Caco-2 (cell line): Measurements from ENCODE around the gene LRIF1. TPM values are rescaled to one million over a fixed set of nuclear protein-coding genes. Genes with fewer than 3 reads are reported as not detected.

Experiments used
- BruUV-seq: library from RNA; stranded (reverse); fragments of 400-500 nt; replicated peaks from 2 replicates; lab custom pipeline; 2021; lab: Mats Ljungman, UMichigan
- CTCF ChIA-PET: fragments of 300-600 bp; sonication (Branson Sonifier 250); formaldehyde crosslinking; loops from one replicate; lab custom pipeline; 2022; ENCODE audit warnings: antibody characterized with exemption; lab: Charles Lee
- POLR2A ChIA-PET: fragments of 300-600 bp; sonication (Branson Sonifier 250); formaldehyde crosslinking; loops from one replicate; lab custom pipeline; 2022; ENCODE audit warnings: antibody characterized with exemption; lab: Charles Lee
- DNase-seq, 2 experiments: peaks; one replicate each; pipeline versions ENCODE4 v3.0.0 to v3.0.0-alpha.2; 2020 to 2022
- H3K27me3 ChIP-seq: replicated peaks from 2 replicates; pipeline ENCODE4 v1.6.0; 2011; ENCODE audit warnings: low read length; ENCODE audit not compliant: control insufficient read depth, insufficient read depth
- H3K36me3 ChIP-seq: 2 replicates; pipeline ENCODE4 v1.5.1; 2011; ENCODE audit warnings: low read length; ENCODE audit not compliant: control insufficient read depth, insufficient read depth
- H3K4me1 ChIP-seq: fragments of 250-450 bp; sonication (Bioruptor Pico); 2 replicates; pipeline ENCODE4 v1.5.1; 2020; ENCODE audit warnings: mild to moderate bottlenecking
- H3K4me3 ChIP-seq: 2 replicates; pipeline ENCODE4 v1.5.1; 2011; ENCODE audit warnings: low read depth, mild to moderate bottlenecking, control low read depth, low read length
- H3K9me3 ChIP-seq: fragments of 250-450 bp; sonication (Bioruptor Pico); 2 replicates; pipeline ENCODE4 v1.5.1; 2020; ENCODE audit warnings: mild to moderate bottlenecking, moderate library complexity
- H3K27ac Mint-ChIP-seq: one replicate; pipeline ENCODE4 v1.8.0; 2022; ENCODE audit warnings: mixed read lengths; ENCODE audit not compliant: unreplicated experiment
- H3K27me3 Mint-ChIP-seq: one replicate; pipeline ENCODE4 v1.8.0; 2022; ENCODE audit warnings: mixed read lengths; ENCODE audit not compliant: insufficient read depth, unreplicated experiment
- H3K36me3 Mint-ChIP-seq: one replicate; pipeline ENCODE4 v1.8.0; 2022; ENCODE audit warnings: mild to moderate bottlenecking, mixed read lengths; ENCODE audit not compliant: insufficient read depth, unreplicated experiment
- H3K4me1 Mint-ChIP-seq: one replicate; pipeline ENCODE4 v1.8.0; 2022; ENCODE audit warnings: low read depth, mixed read lengths; ENCODE audit not compliant: unreplicated experiment
- H3K4me3 Mint-ChIP-seq: one replicate; pipeline ENCODE4 v1.8.0; 2022; ENCODE audit warnings: mild to moderate bottlenecking, moderate library complexity, mixed read lengths; ENCODE audit not compliant: unreplicated experiment
- H3K9me3 Mint-ChIP-seq: one replicate; pipeline ENCODE4 v1.8.0; 2022; ENCODE audit warnings: mixed read lengths; ENCODE audit not compliant: unreplicated experiment
- CTCF ChIP-seq, 2 experiments: fragments of 200-600 bp in 1 of 2; IDR thresholded peaks; 1 replicate in 1 of 2; 2 replicates in 1 of 2; pipeline versions ENCODE4 v1.5.1 to v1.8.0; 2011 to 2022; ENCODE audit warnings: antibody characterized with exemption in 1 of 2, control low read depth in 1 of 2, inconsistent platforms in 1 of 2, low read depth in 1 of 2, low read length in 1 of 2, mild to moderate bottlenecking in 1 of 2, moderate library complexity in 1 of 2; ENCODE audit not compliant: insufficient read depth in 1 of 2, severe bottlenecking in 1 of 2, unreplicated experiment in 1 of 2
- intact Hi-C: fragments of 100-400 bp; cut with micrococcal nuclease; formaldehyde crosslinking; loops from one replicate; pipeline ENCODE4 v1.10.0; 2022; ENCODE audit not compliant: unreplicated experiment
- total RNA-seq: library from RNA; stranded (reverse); gene quantifications from 2 replicates; pipeline ENCODE4 v1.2.3, GENCODE V29; 2022

The LRIF1 gene
- total RNA-seq, 1 experiment from 2014 or later, result 31.7 TPM

DNA sequence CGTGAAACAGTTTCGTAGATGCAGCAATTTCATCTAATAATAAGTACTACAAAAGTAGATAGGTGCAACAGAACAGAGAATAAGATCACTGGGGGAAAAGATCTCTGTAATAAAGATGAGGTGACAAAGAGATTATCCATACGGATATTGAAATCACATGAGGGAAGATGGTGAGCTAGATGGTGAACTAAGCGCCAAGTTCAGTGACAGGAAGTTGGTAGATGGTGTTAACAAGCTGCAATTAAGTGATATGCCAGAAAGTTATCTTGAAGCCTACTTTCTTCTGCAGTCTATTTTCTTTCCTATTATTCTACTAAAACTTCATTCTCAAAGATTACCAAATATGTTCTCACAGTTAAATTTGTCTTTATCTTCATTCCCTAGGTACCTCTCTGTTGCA lies 7.1 kb downstream of the LRIF1 start:
- peaks cover 14% of the 10 kb centered on the region for H3K4me1 Mint-ChIP-seq
- H3K4me3 Mint-ChIP-seq, result no peak overlapping the region
- ChIA-PET POLR2A (no interaction called here), CTCF (no interaction called here)
- BruUV-seq, result no TSS peak
- no peaks in the 10 kb centered on the region for H3K9me3 ChIP-seq
- H3K36me3 Mint-ChIP-seq, result peaks cover 36% of the 10 kb centered on the region
- no peaks in the 10 kb centered on the region for H3K27me3 ChIP-seq
- H3K9me3 Mint-ChIP-seq, result no peaks in the 10 kb centered on the region
- H3K27ac Mint-ChIP-seq, result no peak overlapping the region
- H3K4me1 ChIP-seq, result peaks cover 8% of the 10 kb centered on the region; the same call in 1 of the 2 replicates
- H3K36me3 ChIP-seq, result no peaks in the 10 kb centered on the region
- no peak overlapping the region for H3K4me3 ChIP-seq
- TF ChIP-seq CTCF (IDR thresholded peaks at IDR 0.05; ENCODE audit: insufficient read depth in 1 of 2, low read depth in 1 of 2, low read length in 1 of 2, severe bottlenecking in 1 of 2, unreplicated experiment in 1 of 2), result no peak
- no peaks in the 10 kb centered on the region for H3K27me3 Mint-ChIP-seq
- no peak for DNase-seq
- intact Hi-C loops, result no loop called here

DNA sequence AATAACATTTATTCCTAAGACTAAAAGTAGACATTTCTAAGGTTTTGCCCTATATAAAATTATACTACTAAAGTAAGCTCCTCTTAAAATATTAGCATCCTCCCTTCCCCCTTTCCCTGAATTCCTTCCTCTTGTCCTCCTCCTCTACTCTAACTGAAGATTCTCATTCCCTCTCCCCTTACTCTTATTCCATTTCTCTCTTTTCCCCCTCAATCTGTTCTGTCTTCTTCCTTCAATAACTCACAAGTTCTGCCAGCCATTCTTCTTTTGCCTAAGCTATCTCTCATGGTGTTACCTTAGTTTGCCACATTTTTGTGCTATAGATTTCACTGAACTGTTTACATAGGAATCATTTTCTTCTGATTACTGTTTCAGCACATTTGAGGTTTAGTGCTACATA lies 10.7 kb downstream of the LRIF1 start:
- no peak for TF ChIP-seq CTCF (IDR thresholded peaks at IDR 0.05; ENCODE audit: insufficient read depth in 1 of 2, low read depth in 1 of 2, low read length in 1 of 2, severe bottlenecking in 1 of 2, unreplicated experiment in 1 of 2)

GRCh38 chr1:110952031-110952430 lies 11.7 kb downstream of the LRIF1 start:
- intact Hi-C loops, result no loop called here
- TF ChIP-seq CTCF (IDR thresholded peaks at IDR 0.05; ENCODE audit: insufficient read depth in 1 of 2, low read depth in 1 of 2, low read length in 1 of 2, severe bottlenecking in 1 of 2, unreplicated experiment in 1 of 2), result no peak
- DNase-seq, result no peak
- Histone ChIP-seq H3K27me3 (no peaks in the 10 kb centered on the region), H3K36me3 (no peaks in the 10 kb centered on the region), H3K4me1 (no peaks in the 10 kb centered on the region), H3K9me3 (no peaks in the 10 kb centered on the region), H3K4me3 (no peak overlapping the region)
- Mint-ChIP-seq H3K27me3 (no peaks in the 10 kb centered on the region), H3K4me1 (no peaks in the 10 kb centered on the region), H3K4me3 (no peak overlapping the region), H3K27ac (no peak overlapping the region), H3K36me3 (peaks cover 64% of the 10 kb centered on the region), H3K9me3 (no peaks in the 10 kb centered on the region)
- no TSS peak for BruUV-seq
- ChIA-PET POLR2A (no interaction called here), CTCF (no interaction called here)

More for the DNA sequence above, 10.7 kb downstream of the LRIF1 start:
- H3K27me3 ChIP-seq, result no peaks in the 10 kb centered on the region
- Mint-ChIP-seq H3K27ac (peak overlapping the region; percentile 68), H3K4me1 (no peaks in the 10 kb centered on the region), H3K27me3 (no peaks in the 10 kb centered on the region), H3K9me3 (no peaks in the 10 kb centered on the region), H3K36me3 (peaks cover 58% of the 10 kb centered on the region), H3K4me3 (no peak overlapping the region)
- BruUV-seq, result no TSS peak
- H3K36me3 ChIP-seq, result no peaks in the 10 kb centered on the region
- no peak for DNase-seq
- ChIA-PET CTCF (no interaction called here), POLR2A (no interaction called here)
- H3K4me3 ChIP-seq, result no peak overlapping the region
- H3K9me3 ChIP-seq, result no peaks in the 10 kb centered on the region
- H3K4me1 ChIP-seq, result no peaks in the 10 kb centered on the region
- intact Hi-C loops, result no loop called here
